HepG2 (cell line): ENCODE data around the gene KLF16. TPM values are rescaled to one million over a fixed set of nuclear protein-coding genes. Genes with fewer than 3 reads are reported as not detected.

Source experiments
- CREBL2 ChIP-seq: sonication (generic); formaldehyde crosslinking; IDR thresholded peaks from 2 replicates; pipeline ENCODE4 v1.8.1; 2023; ENCODE audit warnings: missing genetic modification reagents, mild to moderate bottlenecking, borderline replicate concordance
- DMAP1 ChIP-seq: IDR thresholded peaks from 2 replicates; pipeline ENCODE4 v1.6.1; 2016
- ERF ChIP-seq: IDR thresholded peaks from 2 replicates; pipeline ENCODE4 v1.6.1; 2018; ENCODE audit warnings: missing biosample characterization, missing genetic modification reagents
- EZH2 ChIP-seq: conservative IDR thresholded peaks from 2 replicates; pipeline ENCODE4 v1.6.1; 2012; ENCODE audit warnings: mild to moderate bottlenecking, low read depth, low read length, moderate library complexity
- MNT ChIP-seq: fragments of 450-650 bp; IDR thresholded peaks from 2 replicates; pipeline ENCODE4 v1.6.1; 2016
- NFYC ChIP-seq: IDR thresholded peaks from 2 replicates; pipeline ENCODE4 v1.6.1; 2016; ENCODE audit warnings: missing genetic modification reagents, missing compliant biosample characterization
- NR1H2 ChIP-seq: sonication (generic); formaldehyde crosslinking; IDR thresholded peaks from 2 replicates; pipeline ENCODE4 v1.8.1; 2022; ENCODE audit warnings: low read depth, missing genetic modification reagents, borderline replicate concordance
- PHF20 ChIP-seq: sonication (generic); formaldehyde crosslinking; IDR thresholded peaks from 2 replicates; pipeline ENCODE4 v1.5.0; 2020; ENCODE audit warnings: mild to moderate bottlenecking, missing genetic modification reagents
- RBAK ChIP-seq: sonication (generic); formaldehyde crosslinking; IDR thresholded peaks from 2 replicates; pipeline ENCODE4 v1.5.1; 2020; ENCODE audit warnings: mild to moderate bottlenecking, missing genetic modification reagents
- ZNF292 ChIP-seq: sonication (generic); formaldehyde crosslinking; IDR thresholded peaks from 2 replicates; pipeline ENCODE4 v1.8.1; 2022; ENCODE audit warnings: mild to moderate bottlenecking, low read depth, missing genetic modification reagents, borderline replicate concordance
- ZNF318 ChIP-seq: sonication (generic); formaldehyde crosslinking; IDR thresholded peaks from 2 replicates; pipeline ENCODE4 v1.4.0; 2020; ENCODE audit warnings: mild to moderate bottlenecking, missing genetic modification reagents
- ZNF577 ChIP-seq: sonication (generic); formaldehyde crosslinking; IDR thresholded peaks from 2 replicates; pipeline ENCODE4 v1.4.0; 2020; ENCODE audit warnings: mild to moderate bottlenecking, low read depth, missing genetic modification reagents, borderline replicate concordance
- ZNF781 ChIP-seq: sonication (generic); formaldehyde crosslinking; IDR thresholded peaks from 2 replicates; pipeline ENCODE4 v1.5.1; 2020; ENCODE audit warnings: borderline replicate concordance, mild to moderate bottlenecking, missing genetic modification reagents; ENCODE audit errors: not compliant biosample characterization
- polyA plus RNA-seq, 8 experiments: library from polyadenylated mRNA; depleted of rRNA in 3 of 8; stranded (reverse) in 7 of 8; unstranded in 1 of 8; fragments of >200 nt; fragmentation: Illumina TruSeq in 4 of 8; extraction: Trizol in 4 of 8; gene quantifications; 2 replicates each; pipeline versions ENCODE4 v1.2.1 to v1.2.3, GENCODE V29; 2011 to 2016; ENCODE audit warnings: low read depth in 4 of 8, missing spikeins in 1 of 8, mixed read lengths in 1 of 8; ENCODE audit not compliant: insufficient read depth in 1 of 8
- total RNA-seq, 5 experiments: library from RNA; depleted of rRNA; stranded (reverse); fragments of >200 nt; fragmentation: Illumina TruSeq; extraction: Trizol; gene quantifications; 2 replicates each; pipeline ENCODE4 v1.2.3, GENCODE V29; 2016; ENCODE audit warnings: low read depth in 1 of 5
- TF ChIP-seq, protein P1 (sequence below): sonication (generic); formaldehyde crosslinking; conservative IDR thresholded peaks from 2 replicates; pipeline ENCODE4 v1.5.0; 2020; ENCODE audit warnings: missing genetic modification reagents
- TF ChIP-seq, protein P2 (sequence below): sonication (generic); formaldehyde crosslinking; conservative IDR thresholded peaks from 2 replicates; pipeline ENCODE4 v1.8.0; 2022; ENCODE audit warnings: low read depth, missing genetic modification reagents

KLF16 gene
- total and polyA plus RNA-seq, 2 of the 13 experiments (the other 11 are each of a cell fraction or from before 2014, with no cell fraction given) = 3.5 to 6.7 TPM

GRCh38 chr19:1905110-1905862 lies 41.9 kb upstream of the KLF16 start, which contains the start of the genes ADAT3 and SCAMP4 (continued):
- TF ChIP-seq ZNF318 (CRISPR knock-in tag) (no peak), MNT (no peak; the same call in 1 of the 2 replicates), ZNF577 (no peak), ZNF781 (CRISPR knock-in tag) (no peak), RBAK (CRISPR knock-in tag) (peak; percentile 63; the same call in 1 of the 2 replicates), ERF (CRISPR knock-in tag) (no peak), ZNF292 (CRISPR knock-in tag) (no peak), DMAP1 (CRISPR knock-in tag) (0 out of 2 replicates have a peak, but pooled peaks have one; percentile 49), CREBL2 (CRISPR knock-in tag) (no peak; the same call in 1 of the 2 replicates), PHF20 (CRISPR knock-in tag) (peak; percentile 60), EZH2 (no peak), NR1H2 (CRISPR knock-in tag) (no peak), NFYC (0 out of 2 replicates have a peak, but pooled peaks have one; percentile 24)
- TF ChIP-seq, protein P1, sequence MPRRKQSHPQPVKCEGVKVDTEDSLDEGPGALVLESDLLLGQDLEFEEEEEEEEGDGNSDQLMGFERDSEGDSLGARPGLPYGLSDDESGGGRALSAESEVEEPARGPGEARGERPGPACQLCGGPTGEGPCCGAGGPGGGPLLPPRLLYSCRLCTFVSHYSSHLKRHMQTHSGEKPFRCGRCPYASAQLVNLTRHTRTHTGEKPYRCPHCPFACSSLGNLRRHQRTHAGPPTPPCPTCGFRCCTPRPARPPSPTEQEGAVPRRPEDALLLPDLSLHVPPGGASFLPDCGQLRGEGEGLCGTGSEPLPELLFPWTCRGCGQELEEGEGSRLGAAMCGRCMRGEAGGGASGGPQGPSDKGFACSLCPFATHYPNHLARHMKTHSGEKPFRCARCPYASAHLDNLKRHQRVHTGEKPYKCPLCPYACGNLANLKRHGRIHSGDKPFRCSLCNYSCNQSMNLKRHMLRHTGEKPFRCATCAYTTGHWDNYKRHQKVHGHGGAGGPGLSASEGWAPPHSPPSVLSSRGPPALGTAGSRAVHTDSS (CRISPR knock-in tag) = no peak
- TF ChIP-seq, protein P2, sequence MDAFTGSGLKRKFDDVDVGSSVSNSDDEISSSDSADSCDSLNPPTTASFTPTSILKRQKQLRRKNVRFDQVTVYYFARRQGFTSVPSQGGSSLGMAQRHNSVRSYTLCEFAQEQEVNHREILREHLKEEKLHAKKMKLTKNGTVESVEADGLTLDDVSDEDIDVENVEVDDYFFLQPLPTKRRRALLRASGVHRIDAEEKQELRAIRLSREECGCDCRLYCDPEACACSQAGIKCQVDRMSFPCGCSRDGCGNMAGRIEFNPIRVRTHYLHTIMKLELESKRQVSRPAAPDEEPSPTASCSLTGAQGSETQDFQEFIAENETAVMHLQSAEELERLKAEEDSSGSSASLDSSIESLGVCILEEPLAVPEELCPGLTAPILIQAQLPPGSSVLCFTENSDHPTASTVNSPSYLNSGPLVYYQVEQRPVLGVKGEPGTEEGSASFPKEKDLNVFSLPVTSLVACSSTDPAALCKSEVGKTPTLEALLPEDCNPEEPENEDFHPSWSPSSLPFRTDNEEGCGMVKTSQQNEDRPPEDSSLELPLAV (CRISPR knock-in tag) = no peak
